Measurements from ENCODE around the gene KLK6.
A peak's percentile ranks its signal among the peaks of the same experiment; 100 is the strongest.

Gene KLK6

DNA sequence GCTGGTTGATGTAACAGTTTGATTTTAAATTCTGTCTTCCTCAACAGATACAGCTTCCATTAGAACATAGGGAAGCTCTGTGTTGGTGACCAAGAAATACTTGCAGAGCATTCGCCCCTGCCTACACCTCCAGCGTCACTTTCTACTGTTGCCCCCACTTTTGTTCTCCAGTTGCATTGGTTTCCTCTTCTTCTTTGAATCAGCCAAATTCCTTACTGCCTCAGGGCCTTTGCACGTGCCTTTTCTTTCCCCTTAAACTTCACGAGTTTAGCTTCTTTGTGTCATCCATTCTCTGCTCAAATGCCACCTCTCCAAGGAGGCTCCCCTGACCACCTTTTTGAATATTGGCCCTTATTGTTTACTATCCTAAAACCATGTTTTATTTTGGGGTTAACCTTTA, 22.3 kb downstream of the KLK6 start:
- DNase-seq, result no peak

DNA sequence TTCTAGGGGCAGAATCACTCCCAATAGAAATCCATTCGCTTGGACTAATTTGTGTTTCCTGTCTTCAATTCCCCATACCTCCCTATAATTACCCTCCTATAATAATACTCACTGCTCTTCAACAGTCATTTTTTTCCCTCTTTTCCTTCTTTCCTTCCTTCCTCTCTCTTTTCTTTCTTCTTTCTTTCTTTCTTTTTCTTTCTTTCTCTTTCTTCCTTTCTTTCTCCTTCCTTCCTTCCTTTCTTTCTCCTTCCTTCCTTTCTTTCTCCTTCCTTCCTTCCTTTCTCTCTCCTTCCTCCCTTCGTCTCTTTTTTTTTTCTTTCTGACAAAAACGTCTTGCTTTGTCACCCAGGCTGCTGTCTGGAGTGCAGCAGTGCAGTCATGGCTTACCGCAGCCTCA, 24.6 kb downstream of the KLK6 start:
- no peak for DNase-seq

DNA sequence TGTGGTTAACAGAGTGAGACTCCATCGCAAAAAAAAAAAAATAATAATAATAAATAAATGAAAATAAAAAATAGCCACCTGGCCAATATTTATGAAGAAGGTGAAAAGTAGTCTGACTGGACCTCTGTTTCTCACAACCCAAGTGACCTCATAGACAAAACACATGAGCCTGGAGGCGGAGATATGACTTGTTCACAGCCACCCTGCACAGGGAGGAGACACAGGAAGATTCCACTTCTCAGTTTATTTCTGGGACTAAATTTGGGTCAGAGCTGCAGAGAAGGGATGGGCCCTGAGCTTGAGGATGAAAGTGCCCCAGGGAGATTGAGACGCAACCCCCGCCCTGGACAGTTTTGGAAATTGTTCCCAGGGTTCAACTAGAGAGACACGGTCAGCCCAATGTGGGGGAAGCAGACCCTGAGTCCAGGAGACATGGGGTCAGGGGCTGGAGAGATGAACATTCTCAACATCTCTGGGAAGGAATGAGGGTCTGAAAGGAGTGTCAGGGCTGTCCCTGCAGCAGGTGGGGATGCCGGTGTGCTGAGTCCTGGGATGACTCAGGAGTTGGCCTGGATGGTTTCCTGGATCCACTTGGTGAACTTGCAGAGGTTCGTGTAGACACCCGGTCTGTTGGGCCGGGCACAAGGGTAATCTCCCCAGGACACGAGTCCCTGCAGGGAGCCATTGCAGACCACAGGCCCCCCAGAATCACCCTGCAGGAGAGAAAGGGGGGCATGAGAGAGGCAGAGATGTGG, 26.1 kb downstream of the KLK6 start:
- DNase-seq, result no peak

DNA sequence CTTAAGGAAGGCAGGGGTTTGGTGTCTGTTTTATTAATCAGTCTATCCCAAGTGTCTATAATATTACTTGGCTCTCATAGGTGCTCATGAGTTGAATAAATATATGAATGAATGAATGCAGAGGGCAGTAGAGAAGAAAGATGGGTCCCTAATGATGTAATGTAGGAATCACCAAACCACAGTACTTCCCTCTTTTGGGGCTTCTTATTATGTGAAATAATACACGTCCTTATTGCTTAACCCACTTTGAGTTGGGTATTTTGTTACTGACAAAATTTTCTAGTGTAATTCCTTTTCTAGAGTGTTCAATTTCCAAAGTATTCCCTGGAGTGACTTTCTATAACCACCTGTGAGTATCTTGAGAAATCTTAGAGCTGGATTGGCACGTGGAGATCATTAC, 29.8 kb downstream of the KLK6 start:
- DNase-seq, result no peak

DNA sequence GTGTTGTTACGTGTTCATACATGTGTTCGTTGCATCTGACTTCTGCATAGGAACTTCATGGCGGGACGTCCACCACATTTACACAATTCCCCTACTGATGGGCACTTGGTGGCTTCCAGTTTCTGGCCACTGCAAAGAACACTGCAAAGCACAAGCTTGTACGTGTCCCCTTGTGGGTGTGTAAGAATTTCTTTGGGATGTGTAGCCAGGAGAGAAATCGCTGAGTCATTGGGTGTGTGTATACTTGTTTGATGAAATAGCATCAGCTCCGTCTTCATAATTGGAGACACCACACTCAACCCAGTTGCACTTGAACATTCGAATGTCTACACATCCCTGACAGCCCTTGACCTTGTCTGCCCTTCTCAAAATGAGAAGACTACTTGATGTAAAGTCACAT, 35.8 kb downstream of the KLK6 start:
- DNase-seq, result peak; percentile 54

DNA sequence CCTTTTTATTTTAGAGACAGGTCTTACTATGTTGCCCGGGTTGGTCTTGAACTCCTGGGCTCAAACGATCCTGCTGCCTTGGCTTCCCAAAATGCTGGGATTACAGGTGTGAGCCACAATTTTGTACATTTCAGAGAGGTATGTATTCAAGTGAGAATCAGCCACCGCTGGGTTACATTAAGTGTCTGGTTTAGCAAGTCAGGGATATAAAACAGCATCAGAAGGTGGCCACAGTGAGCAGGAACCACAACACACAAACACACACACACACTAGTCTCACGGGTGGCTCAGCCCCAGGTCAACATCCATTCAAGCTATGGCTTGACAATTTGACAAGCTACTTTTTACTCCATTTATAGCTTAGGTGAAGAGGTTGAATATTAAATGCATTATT, 36.7 kb downstream of the KLK6 start:
- DNase-seq, result no peak

DNA sequence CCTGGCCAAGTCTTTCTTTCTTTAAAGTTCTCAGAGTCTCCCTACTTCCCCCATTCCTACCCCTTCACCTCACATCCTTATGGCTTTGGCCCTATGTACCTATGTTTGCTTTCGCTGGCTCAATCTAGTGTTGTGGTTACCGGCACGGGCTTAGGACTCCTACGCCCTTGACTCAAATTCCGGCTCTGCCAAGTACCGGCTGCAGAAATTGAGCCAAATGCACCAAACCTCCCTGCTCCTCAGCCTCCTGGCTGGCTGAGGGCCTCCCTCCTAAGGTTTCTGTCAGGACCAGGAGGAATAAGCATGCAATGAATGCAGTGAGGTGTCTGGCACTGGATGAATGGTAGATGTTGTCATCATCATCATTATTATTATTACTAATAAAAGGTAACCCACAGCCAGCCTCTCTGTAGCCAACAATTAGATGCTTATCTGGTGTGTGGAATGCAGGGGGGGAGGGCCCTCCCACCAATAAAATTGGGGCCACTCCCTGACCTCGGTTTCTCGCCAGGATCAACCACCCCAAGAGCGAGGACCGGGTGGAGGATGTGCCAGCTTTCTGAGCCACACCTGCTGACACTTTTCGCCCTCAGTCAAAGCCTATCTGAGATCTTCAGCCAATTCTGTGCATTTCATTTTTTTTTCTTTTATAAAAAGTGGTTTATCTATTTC, 37.2 kb downstream of the KLK6 start:
- DNase-seq, result no peak

DNA sequence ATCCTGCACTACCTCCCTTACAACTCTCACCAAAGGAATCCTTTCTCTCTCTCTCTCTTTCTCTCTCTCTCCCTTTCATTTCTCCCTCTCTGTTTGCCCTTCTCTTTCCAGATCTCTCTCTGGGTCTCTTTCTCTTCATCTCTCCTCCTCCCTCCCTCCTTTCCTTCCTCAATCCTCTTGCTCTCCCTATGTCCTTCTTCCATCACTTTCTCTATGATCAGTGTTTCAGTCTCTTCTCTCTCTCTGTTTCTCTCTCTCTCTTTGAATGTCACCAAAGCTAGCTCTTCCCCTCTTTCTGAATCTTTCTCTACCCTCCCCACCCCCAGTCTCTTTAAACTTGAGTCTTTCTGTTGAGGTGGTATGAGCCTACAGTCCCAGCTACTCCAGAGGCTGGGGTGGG, 38.4 kb downstream of the KLK6 start:
- DNase-seq, result no peak

DNA sequence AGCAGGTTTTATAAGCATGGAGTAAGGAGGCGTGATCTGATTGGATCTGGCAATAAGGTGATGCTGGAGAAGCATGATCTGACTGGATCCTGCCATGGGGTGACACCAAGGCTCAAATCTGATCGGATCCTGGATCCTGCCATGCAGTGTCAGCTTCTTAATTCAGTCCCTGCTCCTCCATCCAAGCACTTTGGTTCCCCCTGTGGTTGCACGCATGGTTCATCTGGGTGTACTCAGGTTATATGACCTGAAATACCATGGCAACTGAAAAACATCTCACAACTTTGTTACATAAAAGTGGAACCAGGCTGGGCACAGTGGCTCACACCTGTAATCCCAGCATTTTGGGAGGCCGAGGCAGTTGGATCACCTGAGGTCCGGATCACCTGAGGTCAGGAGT, 40.6 kb downstream of the KLK6 start:
- no peak for DNase-seq

DNA sequence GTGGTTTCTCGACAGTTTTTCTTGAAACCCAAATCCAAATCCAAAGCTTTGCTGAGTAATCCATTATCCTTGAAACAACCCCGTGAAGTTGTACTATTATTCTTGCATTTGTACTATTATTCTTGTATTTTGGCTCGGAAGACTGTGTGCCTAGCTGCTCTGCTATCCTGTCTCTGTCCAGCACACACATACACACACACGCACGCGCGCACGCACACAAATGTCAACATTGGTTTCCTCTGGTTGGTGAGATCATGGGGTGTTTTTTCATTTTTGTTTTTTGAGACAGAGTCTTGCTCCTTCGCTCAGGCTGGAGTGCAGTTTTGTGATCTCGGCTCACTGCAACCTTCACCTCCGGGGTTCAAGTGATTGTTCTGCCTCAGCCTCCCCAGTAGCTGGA, 43.2 kb downstream of the KLK6 start:
- DNase-seq, result no peak

DNA sequence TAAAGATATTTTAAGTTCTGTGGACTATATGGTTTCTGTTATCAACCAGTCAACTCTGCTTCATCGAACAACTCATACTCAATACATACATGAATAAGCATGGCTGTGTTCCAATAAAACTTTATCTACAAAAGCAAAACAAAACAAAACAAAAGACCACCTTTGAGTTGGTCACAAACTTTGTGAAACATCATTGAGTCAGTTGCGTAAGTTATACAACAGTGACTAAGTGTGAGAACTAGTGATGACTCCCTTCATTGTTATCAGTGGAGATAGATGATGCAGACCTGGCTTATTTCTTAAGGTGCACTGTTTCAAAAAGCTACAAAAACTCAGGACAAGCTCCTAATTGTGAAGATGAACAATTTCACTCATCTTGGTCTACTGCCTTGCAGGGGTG, 43.7 kb downstream of the KLK6 start:
- no peak for DNase-seq

DNA sequence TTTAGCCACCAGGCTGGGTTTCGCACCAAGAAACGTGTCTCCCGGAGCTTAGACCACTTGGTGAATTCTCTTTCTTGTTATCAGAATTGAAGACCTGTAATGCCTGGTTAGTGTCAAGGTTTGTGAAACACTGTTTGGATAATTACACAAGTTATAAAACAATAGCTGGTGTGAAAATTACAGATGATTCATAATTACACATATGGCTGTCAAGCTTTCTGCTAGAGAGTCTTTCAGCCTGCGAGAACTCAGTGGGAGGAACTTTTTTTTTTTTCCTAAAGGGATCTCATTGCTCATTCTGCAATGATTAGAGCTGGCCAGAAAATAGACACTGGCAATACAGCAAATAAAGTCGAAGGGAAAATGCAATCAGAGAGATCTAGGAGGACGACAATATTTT, 44.8 kb downstream of the KLK6 start:
- DNase-seq, result no peak

DNA sequence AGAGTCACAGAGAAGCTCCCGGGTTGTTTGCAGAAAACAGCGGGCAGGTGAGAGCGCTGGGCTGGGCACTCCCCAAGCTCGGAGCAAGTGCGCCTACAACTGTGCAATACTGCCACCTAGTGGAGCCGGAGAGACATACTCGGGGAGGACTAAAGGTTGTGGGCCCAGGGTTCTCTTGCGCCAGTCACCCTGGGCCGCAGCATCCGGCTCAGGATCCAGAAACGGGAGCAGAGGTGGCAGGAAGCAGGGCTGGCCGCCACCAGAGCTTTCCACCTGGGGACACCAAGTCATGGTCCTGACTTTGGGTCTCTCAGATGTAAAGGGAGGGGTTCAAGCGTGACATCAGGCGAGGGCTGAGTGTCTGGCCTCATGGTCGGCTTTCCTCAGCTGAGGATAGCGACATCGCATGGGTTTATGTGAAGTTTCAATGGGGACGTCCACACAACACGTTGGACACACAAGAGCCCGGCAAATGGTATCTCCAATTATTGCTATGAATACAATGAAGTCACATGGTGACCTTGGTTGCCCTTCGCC, 47.0 kb downstream of the KLK6 start:
- peak; percentile 87 for DNase-seq

DNA sequence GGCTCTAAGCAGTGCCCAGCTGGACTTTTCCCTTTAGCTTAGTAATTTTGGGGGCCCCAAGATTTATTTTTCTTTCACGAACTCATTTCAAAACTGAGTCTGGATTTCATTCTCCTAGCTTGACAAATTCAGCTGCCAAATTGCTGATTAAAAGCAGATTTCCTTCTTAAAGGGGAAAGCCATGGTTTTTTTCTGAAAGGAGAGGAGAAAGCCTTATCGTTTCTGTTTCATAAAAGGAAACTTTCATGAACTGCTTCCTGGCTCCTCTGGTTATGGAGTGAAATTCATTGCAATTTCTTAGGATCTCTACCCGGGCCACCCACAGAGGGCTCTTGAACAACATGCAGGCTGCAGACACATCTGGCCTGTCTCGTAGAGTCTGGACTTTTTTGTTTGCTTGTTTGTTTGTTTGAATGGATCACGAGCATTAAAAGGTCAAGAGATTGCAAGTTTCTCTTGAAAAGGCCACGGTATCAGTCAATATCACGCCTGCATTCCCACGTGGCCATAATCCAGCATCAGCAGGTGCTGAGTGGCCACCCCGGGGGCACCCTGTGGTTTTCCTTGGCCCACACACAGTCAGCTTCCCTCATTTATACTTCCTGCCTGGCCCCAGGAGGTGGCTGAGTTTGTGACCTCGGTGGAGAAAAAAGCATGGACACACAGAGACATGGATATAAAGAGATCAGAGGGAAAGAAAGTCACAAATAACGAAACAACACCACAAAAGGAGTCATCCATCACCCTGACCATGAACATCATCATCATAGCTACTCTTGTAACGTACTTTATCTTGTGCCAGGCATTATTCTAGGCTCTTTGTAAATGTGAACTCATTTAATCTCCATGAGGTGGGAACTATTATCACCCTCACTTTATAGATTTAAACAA, 47.7 kb downstream of the KLK6 start:
- no peak for DNase-seq

DNA sequence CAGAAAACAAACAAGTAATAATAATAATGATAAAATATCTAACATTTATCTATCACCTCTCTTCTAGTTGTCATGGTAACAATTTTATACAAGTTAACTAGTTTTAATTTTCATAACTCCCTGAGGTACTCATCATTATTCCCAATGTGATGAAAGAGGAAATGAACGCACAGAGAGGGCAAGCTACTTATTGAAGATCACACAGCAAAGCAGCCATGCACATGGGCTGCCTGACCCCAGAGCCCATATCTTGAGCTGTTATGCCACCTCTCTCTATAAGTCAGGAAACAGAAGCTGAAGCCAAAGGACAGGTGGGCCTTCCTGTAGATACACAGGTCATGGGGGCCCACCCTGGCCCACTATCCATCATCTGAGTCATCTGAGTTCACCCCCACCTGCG, 53.3 kb downstream of the KLK6 start:
- no peak for DNase-seq

DNA sequence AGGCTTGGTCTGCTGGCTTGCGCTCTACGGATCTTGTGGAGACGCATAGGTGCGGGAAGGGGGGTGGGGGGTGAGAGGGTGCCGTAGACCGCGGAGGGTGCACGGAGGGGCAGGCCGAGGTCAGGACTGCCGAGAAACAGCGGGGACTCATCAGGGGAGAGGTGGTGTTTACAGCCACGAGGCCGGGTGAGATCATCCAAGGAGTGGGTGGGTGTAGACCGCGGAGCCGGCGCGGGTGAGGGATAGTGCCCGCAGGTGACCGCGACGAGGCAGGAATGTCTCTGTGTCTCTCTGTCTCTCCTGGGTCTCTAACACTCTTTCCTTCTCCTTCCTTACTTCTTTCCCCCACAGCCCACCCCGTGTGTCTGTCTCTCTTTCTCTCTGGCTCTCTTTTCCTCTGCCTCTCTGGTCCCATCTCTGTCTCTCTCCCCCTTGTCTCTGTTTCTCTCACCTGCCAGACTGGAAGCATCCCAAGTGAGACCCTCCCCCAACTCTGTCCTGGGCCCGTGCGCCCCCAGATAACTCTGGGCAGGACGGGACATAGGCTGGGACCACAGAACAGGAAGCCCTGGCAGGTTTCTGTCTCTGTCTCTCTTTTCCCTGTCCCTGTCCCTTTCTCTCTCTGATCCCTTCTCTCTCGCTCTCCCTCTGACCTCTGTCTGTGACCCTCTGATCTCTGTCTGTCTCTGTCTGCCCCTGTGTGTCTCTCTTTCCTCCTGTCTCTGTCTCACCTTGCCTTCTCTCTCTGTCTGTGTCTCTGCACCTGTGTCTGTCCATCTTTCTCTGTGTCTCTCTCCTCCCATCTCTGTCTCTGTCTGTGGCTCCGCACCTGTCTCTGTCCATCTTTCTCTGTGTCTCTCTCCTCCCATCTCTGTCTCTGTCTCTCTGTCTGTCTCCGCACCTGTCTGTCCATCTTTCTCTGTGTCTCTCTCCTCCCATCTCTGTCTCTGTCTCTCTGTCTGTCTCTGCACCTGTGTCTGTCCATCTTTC, 56.4 kb downstream of the KLK6 start:
- no peak for DNase-seq

DNA sequence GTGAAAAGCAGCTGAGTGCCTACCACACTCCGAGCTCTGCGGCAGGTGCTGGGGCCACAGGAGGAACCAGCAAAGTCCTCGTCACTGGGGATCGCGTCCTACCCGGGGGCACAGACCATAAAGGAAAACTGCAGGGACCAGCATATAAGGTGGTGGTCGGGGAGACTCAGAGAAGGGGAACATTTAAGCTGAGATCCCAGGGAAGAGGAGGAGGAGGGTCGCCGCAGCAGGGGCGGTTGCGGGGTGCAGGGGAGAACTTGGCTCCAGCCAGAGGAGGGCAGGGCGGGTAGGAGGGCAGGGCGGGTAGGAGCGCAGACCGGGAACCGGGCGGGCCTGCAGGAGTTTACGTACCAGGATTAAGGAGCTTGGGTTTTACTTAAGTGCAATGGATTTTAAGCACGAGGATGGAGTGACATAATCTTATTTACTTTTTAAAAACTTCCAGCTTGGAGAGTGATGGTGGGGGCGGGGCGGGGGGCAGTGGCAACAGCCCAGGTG, 57.2 kb downstream of the KLK6 start:
- DNase-seq, result no peak

DNA sequence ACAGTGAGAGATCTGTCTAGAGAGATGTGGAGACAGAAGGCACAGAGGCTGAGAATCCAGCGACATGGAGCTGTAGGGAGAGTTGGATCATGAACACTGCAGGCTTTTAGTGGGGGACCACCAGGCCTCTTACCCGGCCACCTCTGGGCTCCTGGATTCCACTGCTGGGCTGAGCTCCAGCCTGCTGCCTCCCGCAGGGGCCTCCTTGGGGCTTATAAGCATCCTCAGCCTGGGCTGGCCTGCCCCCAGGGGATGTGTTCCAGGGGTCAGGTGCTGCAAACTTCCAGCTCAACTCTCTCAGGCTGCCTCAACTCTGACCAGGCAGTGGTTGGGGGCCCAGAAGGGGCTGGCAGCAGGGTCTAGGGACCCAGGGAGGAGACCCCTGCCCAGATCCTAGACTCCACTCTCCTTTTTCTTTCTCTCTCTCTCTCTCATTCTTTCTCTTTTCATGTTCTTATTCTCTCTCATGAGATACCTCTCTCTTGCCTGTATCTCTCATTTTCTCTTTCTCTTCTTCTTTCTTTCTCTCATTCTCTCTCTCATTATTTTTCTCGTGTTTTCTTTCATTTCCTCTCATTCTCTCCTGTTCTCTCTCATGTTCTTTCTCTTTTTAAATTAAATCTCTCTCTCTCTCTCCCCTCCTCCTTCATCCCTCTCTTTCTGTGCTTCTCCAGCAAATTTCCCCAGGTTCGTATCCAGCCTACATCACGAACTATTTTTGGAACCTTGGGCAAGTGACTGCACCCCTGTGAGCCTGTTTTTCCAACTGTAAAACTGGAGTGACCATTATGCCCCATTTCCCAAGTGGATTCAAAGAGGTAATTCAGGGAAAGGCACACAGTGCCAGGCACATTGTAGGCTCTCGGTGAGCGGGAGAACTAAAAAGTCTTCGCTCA, 57.9 kb downstream of the KLK6 start, which contains the start of gene KLK4:
KLK4 (minus strand) TSS at position 190 of the 896 bp plus-strand sequence. CDS start 657 bp downstream, outside the sequence.
- DNase-seq, result no peak

DNA sequence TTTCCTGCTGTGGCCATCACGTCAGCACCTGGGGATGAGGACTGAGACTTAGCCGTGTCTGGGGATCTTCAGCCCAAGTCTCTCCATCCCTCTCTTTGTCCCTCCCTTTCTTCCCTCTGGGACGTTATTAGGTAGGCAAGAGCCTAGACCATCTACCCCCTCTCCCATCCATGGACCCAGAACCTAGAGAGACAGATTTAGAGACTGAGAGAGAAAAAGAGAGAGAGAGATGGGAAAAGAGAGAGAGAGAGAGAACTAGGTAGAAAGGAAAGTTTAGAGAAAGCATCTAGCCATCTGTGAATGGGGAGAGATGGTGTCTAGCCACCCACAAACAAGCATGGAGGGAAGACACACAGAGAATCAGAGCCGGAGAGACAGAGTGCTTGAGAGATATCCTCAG, 58.7 kb downstream of the KLK6 start:
- no peak for DNase-seq

DNA sequence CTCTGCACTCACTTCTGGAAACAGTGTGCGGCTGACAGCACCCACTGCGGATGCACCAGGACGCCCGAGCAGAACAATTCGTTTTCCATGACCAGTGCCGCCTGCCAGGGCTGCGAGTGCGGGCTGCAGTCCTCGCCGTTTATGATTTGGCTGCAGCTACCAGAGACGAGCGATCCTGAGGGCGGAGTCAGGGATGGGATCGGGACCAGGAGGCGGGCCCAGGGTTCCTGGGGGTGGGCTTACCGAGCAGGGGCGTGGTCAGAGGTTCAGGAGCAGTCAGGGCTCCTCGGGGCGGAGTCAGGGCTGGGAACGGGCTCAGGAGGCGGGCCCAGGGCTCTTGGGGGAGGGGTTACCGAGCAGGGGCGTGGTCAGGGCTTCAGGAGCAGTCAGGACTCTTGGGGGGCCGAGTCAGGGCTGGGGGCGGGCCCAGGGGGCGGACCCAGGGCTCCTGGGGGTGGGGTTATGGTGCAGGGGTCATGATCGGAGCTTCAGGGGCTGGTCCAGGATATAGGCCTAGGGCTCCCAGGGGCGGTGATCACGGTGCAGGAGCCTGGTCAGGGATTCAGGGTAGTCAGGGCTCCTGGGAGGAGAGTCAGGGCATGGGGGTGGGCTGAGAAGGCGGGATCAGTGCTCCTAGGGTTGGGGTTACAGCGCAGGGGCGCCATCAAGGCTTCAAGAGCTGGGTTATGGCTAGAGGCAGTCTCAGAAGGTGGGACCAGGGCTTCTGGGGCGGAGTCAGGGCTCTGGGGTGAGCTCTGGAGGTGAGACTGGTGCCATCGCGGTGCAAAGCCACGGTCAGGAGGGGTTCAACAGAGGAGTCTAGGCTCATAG, 59.9 kb downstream of the KLK6 start:
- peak; percentile 70 for DNase-seq
